Transverse colon (tissue), 4 donors: ENCODE results near the gene HSDL2.
"Not testable (repeated sequence)": the region's sequence is repeated elsewhere in the genome, so short reads cannot be mapped to it uniquely, and the experiment has no call there.

Source experiments
- POLR2AphosphoS5 ChIP-seq, 3 donors: sonication (generic); formaldehyde crosslinking; IDR thresholded peaks; one replicate each; pipeline ENCODE4 v1.6.1; 2016; ENCODE audit warnings: antibody characterized with exemption in 3 of 3
- TF ChIP-seq, protein P1 (sequence below), 5 experiments: fragments of 200-600 bp in 3 of 5; fragments of 450-650 bp in 2 of 5; sonication (generic) in 3 of 5; IDR thresholded peaks; 1 replicate in 2 of 5; 2 replicates in 3 of 5; pipeline ENCODE4 v1.5.1; 2016 to 2017; ENCODE audit warnings: antibody characterized with exemption in 5 of 5, inconsistent platforms in 3 of 5, mild to moderate bottlenecking in 2 of 5, moderate library complexity in 1 of 5

DNA sequence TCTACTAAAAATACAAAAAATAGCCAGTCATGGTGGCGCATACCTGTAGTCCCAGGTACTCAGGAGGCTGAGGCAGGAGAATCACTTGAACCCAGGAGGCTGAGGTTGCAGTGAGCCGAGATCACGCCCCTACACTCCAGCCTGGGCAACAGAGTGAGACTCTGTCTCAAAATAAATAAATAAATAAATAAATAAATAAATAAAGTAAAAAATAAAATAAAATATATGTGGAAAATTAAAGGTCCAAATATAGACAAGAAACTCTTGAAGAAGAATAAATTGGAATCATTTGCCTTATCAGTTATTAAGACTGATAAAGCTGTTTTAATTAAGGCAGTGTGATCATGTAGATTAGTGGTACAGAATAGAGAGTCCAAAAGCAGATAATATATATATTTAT is 10.0 kb downstream of the HSDL2 start:
- TF ChIP-seq, protein P1, sequence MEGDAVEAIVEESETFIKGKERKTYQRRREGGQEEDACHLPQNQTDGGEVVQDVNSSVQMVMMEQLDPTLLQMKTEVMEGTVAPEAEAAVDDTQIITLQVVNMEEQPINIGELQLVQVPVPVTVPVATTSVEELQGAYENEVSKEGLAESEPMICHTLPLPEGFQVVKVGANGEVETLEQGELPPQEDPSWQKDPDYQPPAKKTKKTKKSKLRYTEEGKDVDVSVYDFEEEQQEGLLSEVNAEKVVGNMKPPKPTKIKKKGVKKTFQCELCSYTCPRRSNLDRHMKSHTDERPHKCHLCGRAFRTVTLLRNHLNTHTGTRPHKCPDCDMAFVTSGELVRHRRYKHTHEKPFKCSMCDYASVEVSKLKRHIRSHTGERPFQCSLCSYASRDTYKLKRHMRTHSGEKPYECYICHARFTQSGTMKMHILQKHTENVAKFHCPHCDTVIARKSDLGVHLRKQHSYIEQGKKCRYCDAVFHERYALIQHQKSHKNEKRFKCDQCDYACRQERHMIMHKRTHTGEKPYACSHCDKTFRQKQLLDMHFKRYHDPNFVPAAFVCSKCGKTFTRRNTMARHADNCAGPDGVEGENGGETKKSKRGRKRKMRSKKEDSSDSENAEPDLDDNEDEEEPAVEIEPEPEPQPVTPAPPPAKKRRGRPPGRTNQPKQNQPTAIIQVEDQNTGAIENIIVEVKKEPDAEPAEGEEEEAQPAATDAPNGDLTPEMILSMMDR (IDR thresholded peaks at IDR 0.05), result not testable (repeated sequence)
- not testable (repeated sequence) for TF ChIP-seq POLR2AphosphoS5 (IDR thresholded peaks at IDR 0.05)
